ENCODE results near the gene STX12.
A peak's percentile ranks its signal among the peaks of the same experiment; 100 is the strongest.

Gene STX12

DNA sequence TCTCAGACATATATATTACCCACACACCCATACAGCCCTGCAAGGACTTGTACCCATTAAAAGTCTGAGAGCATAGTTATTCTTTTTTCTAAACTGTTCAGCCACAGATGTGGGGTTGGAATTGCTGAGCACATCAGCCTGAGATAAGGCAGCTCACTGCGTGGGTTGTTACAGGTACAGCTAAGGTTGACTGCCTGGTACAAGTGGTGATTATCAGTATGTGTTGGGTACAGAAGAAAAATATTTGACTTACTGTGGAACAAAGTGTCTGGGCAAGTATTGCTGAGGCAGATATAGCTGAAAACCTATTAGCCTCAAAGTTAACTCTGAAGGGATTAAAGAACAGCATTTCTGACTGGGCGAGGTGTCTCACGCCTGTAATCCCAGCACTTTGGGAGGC, 5.0 kb downstream of the STX12 start:
- TF ChIP-seq, protein P1, sequence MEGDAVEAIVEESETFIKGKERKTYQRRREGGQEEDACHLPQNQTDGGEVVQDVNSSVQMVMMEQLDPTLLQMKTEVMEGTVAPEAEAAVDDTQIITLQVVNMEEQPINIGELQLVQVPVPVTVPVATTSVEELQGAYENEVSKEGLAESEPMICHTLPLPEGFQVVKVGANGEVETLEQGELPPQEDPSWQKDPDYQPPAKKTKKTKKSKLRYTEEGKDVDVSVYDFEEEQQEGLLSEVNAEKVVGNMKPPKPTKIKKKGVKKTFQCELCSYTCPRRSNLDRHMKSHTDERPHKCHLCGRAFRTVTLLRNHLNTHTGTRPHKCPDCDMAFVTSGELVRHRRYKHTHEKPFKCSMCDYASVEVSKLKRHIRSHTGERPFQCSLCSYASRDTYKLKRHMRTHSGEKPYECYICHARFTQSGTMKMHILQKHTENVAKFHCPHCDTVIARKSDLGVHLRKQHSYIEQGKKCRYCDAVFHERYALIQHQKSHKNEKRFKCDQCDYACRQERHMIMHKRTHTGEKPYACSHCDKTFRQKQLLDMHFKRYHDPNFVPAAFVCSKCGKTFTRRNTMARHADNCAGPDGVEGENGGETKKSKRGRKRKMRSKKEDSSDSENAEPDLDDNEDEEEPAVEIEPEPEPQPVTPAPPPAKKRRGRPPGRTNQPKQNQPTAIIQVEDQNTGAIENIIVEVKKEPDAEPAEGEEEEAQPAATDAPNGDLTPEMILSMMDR (conservative IDR thresholded peaks at IDR 0.05) = no peak
- no peak overlapping the region for H3K27ac ChIP-seq

DNA sequence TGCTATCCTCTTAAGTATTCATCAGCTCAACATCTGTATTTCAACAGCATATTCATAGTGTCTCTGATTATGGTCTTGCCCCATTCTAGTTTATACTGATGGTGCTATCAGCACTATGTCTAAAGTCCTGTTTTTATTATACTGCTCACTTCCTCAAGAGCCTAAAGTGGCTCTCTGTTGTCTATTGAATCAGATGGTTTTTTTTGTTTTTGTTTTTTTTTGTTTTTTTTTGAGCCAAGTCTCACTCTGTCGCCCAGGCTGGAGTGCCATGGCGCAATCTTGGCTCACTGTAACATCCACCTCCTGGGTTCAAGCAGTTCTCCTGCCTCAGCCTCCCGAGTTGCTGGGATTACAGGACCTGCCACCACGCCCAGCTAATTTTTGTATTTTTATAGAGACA, 6.1 kb downstream of the STX12 start:
- H3K27ac ChIP-seq = no peak overlapping the region
- TF ChIP-seq, protein P1 (conservative IDR thresholded peaks at IDR 0.05) = no peak

DNA sequence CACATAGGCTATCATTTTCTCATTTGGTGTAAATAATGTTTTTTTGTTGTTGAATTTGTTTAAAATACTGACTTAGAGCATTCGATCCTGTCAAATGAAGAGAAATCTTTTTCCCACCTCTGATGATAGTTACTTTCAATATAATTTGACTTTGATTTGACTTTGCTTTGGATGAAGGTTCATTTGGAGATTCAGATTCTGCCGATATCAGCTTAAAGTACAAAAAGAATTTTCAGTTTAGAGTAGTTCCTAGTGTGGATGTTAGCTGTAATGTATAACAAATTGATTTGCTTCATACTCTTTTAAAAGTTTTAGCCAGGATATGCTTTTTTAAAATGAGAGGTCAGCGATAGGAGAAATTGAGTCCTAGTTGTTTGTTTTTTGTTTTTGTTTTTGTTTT, 9.9 kb downstream of the STX12 start:
- H3K27ac ChIP-seq = no peak overlapping the region
- TF ChIP-seq, protein P1 (conservative IDR thresholded peaks at IDR 0.05) = no peak

GRCh38 chr1:27784700-27785099, 11.7 kb downstream of the STX12 start:
- no peak overlapping the region for H3K27ac ChIP-seq
- TF ChIP-seq, protein P1 (conservative IDR thresholded peaks at IDR 0.05) = no peak

GRCh38 chr1:27785781-27786455, 12.9 kb downstream of the STX12 start:
- TF ChIP-seq, protein P1 (conservative IDR thresholded peaks at IDR 0.05) = no peak
- no peak overlapping the region for H3K27ac ChIP-seq

DNA sequence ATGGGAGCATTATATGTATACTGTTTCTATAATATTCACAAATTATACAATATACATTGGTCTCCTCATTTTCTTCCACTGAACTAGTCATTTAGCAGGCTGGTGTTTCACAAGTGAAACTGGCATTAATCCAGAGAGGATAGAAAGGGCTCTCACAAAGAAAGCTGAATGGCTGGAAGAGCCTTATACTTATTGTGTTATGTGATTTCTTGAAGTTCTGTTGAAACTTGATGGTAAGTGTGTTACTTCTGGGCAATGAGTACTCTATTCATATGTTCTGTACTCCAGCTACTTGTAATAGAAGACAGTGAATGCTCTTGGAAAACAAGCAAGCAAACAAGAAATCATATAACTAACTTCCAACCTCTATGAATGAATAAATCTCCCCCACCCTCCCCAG, 14.9 kb downstream of the STX12 start:
- peak overlapping the region; percentile 90 for H3K27ac ChIP-seq
- TF ChIP-seq, protein P1 (conservative IDR thresholded peaks at IDR 0.05) = no peak

DNA sequence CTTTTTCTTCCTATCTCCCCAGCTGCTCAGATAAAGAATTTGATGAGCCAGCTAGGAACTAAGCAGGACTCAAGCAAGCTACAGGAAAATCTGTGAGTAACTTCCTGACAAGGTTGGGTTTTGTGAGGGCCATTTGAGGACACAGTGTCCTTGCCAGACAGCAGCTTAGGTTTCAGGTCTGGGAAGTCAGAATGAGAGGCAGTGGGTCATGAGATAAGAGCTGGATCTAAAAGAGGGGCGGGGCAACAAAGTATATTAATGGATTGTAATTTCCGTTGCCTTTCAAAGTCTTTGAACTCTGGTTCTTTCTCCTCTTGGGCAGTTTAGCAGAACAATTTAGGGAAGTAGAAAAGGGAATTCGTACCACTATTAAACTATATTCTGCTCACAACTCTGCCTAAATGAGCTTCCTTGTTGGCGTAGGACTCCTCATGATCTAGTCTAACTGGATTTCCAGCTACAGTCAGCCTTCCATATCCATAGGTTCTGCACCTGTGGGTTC, 16.6 kb downstream of the STX12 start:
- TF ChIP-seq, protein P1 (conservative IDR thresholded peaks at IDR 0.05) = no peak
- peak overlapping the region; percentile 90 for H3K27ac ChIP-seq

- H3K27ac ChIP-seq = peak overlapping the region; percentile 90
Measured at GRCh38 chr1:27790270-27790669, 17.3 kb downstream of the STX12 start.
